Iris pigment epithelial cell (primary cell): ENCODE data around the gene DNAJC5G.
A peak's percentile ranks its signal among the peaks of the same experiment; 100 is the strongest.

ENCODE experiments used
- DNase-seq: peaks from one replicate; pipeline ENCODE4 v3.0.0-alpha.2; 2011; ENCODE audit warnings: low read depth

DNAJC5G gene

GRCh38 chr2:27275211-27276150 lies at the start of gene DNAJC5G:
Gene DNAJC5G (plus strand): TSS chr2:27275433. CDS start chr2:27276729, 1,296 bp downstream.
- no peak for DNase-seq

- no peak for DNase-seq
These were observed 49.7 kb upstream of the DNAJC5G start for GRCh38 chr2:27225526-27225925.

GRCh38 chr2:27227501-27227900 lies 47.7 kb upstream of the DNAJC5G start:
- no peak for DNase-seq

- DNase-seq, result no peak
These were observed 43.3 kb upstream of the DNAJC5G start for GRCh38 chr2:27231921-27232320.

- DNase-seq, result no peak
These were observed 41.9 kb upstream of the DNAJC5G start for GRCh38 chr2:27233341-27233740.

- no peak for DNase-seq
These were observed 39.1 kb upstream of the DNAJC5G start for GRCh38 chr2:27236136-27236535.

- no peak for DNase-seq
These were observed 38.6 kb upstream of the DNAJC5G start for GRCh38 chr2:27236626-27237025.

- DNase-seq, result no peak
These were observed 37.8 kb upstream of the DNAJC5G start for GRCh38 chr2:27237341-27237945.

GRCh38 chr2:27238976-27239375 lies 36.3 kb upstream of the DNAJC5G start:
- no peak for DNase-seq

- DNase-seq, result no peak
These were observed 34.8 kb upstream of the DNAJC5G start for GRCh38 chr2:27240406-27240805.

- DNase-seq, result no peak
These were observed 33.2 kb upstream of the DNAJC5G start for GRCh38 chr2:27241761-27242613.

- no peak for DNase-seq
These were observed 32.6 kb upstream of the DNAJC5G start for GRCh38 chr2:27242614-27242951.

- no peak for DNase-seq
These were observed 31.7 kb upstream of the DNAJC5G start for GRCh38 chr2:27243391-27244130.

- no peak for DNase-seq
These were observed 30.1 kb upstream of the DNAJC5G start for GRCh38 chr2:27245116-27245515.

- DNase-seq, result no peak
These were observed 29.6 kb upstream of the DNAJC5G start for GRCh38 chr2:27245626-27246025.

GRCh38 chr2:27247893-27248292 lies 27.3 kb upstream of the DNAJC5G start:
- no peak for DNase-seq

- DNase-seq, result no peak
These were observed 25.9 kb upstream of the DNAJC5G start for GRCh38 chr2:27249159-27249890.

GRCh38 chr2:27249891-27250651 lies 25.2 kb upstream of the DNAJC5G start:
- DNase-seq, result peak; percentile 41

- no peak for DNase-seq
These were observed 24.4 kb upstream of the DNAJC5G start for GRCh38 chr2:27250652-27251379.

GRCh38 chr2:27251766-27252165 lies 23.5 kb upstream of the DNAJC5G start:
- no peak for DNase-seq
